ENCODE results near the gene C2CD4B.

The C2CD4B gene

GRCh38 chr15:62147551-62147950, 17.5 kb downstream of the C2CD4B start:
- DNase-seq (ENCODE audit: low read depth) = no peak

GRCh38 chr15:62147149-62147548, 17.9 kb downstream of the C2CD4B start:
- no peak for DNase-seq (ENCODE audit: low read depth)

- no peak for DNase-seq (ENCODE audit: low read depth)
Measured at GRCh38 chr15:62145015-62145735, 19.9 kb downstream of the C2CD4B start.

GRCh38 chr15:62142736-62143135, 22.3 kb downstream of the C2CD4B start:
- no peak for DNase-seq (ENCODE audit: low read depth)

GRCh38 chr15:62141643-62142588, 23.2 kb downstream of the C2CD4B start:
- no peak for DNase-seq (ENCODE audit: low read depth)

- DNase-seq (ENCODE audit: low read depth) = no peak
Measured at GRCh38 chr15:62141200-62141599, 23.9 kb downstream of the C2CD4B start.

- DNase-seq (ENCODE audit: low read depth) = no peak
Measured at GRCh38 chr15:62138124-62138523, 27.0 kb downstream of the C2CD4B start.

GRCh38 chr15:62136911-62137865, 27.9 kb downstream of the C2CD4B start:
- no peak for DNase-seq (ENCODE audit: low read depth)

GRCh38 chr15:62135532-62136134, 29.5 kb downstream of the C2CD4B start:
- no peak for DNase-seq (ENCODE audit: low read depth)

GRCh38 chr15:62133141-62133540, 31.9 kb downstream of the C2CD4B start:
- DNase-seq (ENCODE audit: low read depth) = no peak

- no peak for DNase-seq (ENCODE audit: low read depth)
Measured at GRCh38 chr15:62128916-62129315, 36.2 kb downstream of the C2CD4B start.

GRCh38 chr15:62126364-62126763, 38.7 kb downstream of the C2CD4B start:
- DNase-seq (ENCODE audit: low read depth) = no peak

GRCh38 chr15:62125773-62126172, 39.3 kb downstream of the C2CD4B start:
- no peak for DNase-seq (ENCODE audit: low read depth)

- DNase-seq (ENCODE audit: low read depth) = no peak
Measured at GRCh38 chr15:62124973-62125303, 40.1 kb downstream of the C2CD4B start.

GRCh38 chr15:62124176-62124972, 40.7 kb downstream of the C2CD4B start:
- DNase-seq (ENCODE audit: low read depth) = no peak

GRCh38 chr15:62122249-62122648, 42.8 kb downstream of the C2CD4B start:
- no peak for DNase-seq (ENCODE audit: low read depth)

GRCh38 chr15:62121273-62122015, 43.6 kb downstream of the C2CD4B start:
- no peak for DNase-seq (ENCODE audit: low read depth)

GRCh38 chr15:62120776-62121175, 44.3 kb downstream of the C2CD4B start:
- DNase-seq (ENCODE audit: low read depth) = no peak

GRCh38 chr15:62119874-62120273, 45.2 kb downstream of the C2CD4B start:
- no peak for DNase-seq (ENCODE audit: low read depth)

GRCh38 chr15:62119227-62119864, 45.7 kb downstream of the C2CD4B start:
- no peak for DNase-seq (ENCODE audit: low read depth)

Measured in T-helper 22 cell (primary cell).